ENCODE results near the gene SASH1. TPM values are rescaled to one million over a fixed set of nuclear protein-coding genes. Genes with fewer than 3 reads are reported as not detected.

Gene SASH1
- total and polyA plus RNA-seq, 8 donors: 5.8 to 82.6 (median 16.3) TPM

DNA sequence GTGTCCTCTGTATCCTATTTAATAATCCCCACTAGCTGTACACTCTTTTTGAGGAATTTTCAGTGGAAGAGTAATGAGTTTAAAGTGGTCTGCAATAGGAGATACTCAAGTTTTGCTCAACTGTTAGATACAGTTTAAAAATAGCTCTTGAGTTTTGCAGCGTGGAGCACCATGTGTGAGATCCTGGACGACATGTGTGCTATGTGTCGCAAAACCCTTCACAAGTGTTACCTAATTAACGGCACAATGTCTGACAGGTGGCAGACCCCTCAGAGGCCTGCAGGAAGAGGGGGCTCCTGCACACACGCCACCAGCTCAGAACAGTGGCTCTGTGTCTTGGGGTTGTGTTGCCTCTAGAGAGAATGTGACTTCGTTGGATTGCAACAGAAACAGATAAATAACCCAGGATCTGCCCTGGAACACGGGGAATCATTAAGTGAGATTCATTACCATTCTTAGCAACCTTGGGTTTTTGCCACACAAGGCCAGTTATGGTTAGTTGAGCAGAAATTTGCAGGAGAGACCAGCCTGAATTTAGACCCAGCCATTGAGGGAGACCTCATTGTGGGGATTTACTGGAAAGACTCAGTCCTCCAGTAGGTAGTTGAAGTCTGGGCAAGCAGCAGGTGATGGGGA, 73.8 kb downstream of the SASH1 start:
- intact Hi-C loops (cut with DNase I; ENCODE audit: low total_unique reads): no loop called here
- Histone ChIP-seq H3K9me3 (no peaks in the 10 kb centered on the region), H3K27me3 (no peaks in the 10 kb centered on the region), H3K27ac (no peak overlapping the region), H3K4me3 (no peak overlapping the region), H3K4me1 (peaks cover 0 to 25% (median 11%) of the 10 kb centered on the region in 4 donors), H3K36me3 (no peaks in the 10 kb centered on the region)
- DNase-seq: no peak
- WGBS, 5 donors: 89 to 95% (median 90%) methylated on average over 7 of the region's 7 CpGs
- TF ChIP-seq POLR2A (IDR thresholded peaks at IDR 0.05) (no peak), EP300 (IDR thresholded peaks at IDR 0.05) (no peak), POLR2AphosphoS5 (IDR thresholded peaks at IDR 0.05) (no peak)
- TF ChIP-seq, protein P1, sequence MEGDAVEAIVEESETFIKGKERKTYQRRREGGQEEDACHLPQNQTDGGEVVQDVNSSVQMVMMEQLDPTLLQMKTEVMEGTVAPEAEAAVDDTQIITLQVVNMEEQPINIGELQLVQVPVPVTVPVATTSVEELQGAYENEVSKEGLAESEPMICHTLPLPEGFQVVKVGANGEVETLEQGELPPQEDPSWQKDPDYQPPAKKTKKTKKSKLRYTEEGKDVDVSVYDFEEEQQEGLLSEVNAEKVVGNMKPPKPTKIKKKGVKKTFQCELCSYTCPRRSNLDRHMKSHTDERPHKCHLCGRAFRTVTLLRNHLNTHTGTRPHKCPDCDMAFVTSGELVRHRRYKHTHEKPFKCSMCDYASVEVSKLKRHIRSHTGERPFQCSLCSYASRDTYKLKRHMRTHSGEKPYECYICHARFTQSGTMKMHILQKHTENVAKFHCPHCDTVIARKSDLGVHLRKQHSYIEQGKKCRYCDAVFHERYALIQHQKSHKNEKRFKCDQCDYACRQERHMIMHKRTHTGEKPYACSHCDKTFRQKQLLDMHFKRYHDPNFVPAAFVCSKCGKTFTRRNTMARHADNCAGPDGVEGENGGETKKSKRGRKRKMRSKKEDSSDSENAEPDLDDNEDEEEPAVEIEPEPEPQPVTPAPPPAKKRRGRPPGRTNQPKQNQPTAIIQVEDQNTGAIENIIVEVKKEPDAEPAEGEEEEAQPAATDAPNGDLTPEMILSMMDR (IDR thresholded peaks at IDR 0.05): no peak

DNA sequence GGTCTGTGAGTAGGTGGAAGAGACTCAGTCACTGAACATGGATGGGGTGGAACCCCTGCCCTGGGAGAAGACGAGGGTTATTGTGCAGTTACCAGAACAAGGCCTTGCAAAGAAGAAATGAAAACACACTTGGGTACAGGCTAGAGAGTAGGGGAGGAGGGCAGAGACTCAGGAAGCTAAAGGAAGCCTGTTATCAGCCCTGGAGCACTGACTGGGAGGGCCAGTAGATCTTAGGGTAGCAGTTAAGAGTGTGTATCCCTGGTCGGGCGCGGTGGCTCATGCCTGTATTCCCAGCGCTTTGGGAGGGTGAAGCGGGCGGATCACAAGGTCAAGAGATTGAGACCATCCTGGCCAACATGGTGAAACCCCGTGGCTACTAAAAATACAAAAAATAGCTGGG, 74.4 kb downstream of the SASH1 start:
- no peaks in the 10 kb centered on the region for H3K36me3 ChIP-seq
- DNase-seq: no peak
- WGBS, 5 donors: 93 to 97% (median 96%) methylated on average over 8 of the region's 8 CpGs
- H3K4me3 ChIP-seq: no peak overlapping the region
- peaks cover 0 to 25% (median 11%) of the 10 kb centered on the region in 4 donors for H3K4me1 ChIP-seq
- H3K27ac ChIP-seq: no peak overlapping the region
- TF ChIP-seq POLR2AphosphoS5 (IDR thresholded peaks at IDR 0.05): no peak
- TF ChIP-seq, protein P1 (IDR thresholded peaks at IDR 0.05): no peak
- no peak for TF ChIP-seq POLR2A (IDR thresholded peaks at IDR 0.05)
- no peak for TF ChIP-seq EP300 (IDR thresholded peaks at IDR 0.05)
- intact Hi-C loops (cut with DNase I; ENCODE audit: low total_unique reads): no loop called here
- H3K9me3 ChIP-seq: no peaks in the 10 kb centered on the region
- H3K27me3 ChIP-seq: no peaks in the 10 kb centered on the region

DNA sequence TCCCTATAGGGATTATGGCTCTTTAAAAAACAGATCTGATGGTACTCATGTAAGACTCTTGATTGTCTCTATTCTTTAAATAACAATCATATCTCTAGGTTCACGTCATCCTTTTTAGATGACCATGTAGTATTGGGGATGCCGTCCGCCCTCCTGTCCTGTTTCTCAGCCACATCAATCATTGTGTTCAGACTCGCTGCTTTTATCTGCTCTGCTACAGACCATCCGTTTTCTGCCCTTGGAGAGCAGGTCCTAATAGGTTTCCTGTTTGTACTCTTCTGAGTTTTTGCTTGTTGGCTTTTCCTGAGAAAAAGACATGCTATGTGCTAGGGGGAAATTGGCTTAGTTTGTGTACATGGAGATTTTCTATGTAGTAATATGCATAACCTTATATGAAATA, 76.8 kb downstream of the SASH1 start:
- TF ChIP-seq POLR2AphosphoS5 (IDR thresholded peaks at IDR 0.05) (no peak), EP300 (IDR thresholded peaks at IDR 0.05) (no peak)
- no peaks in the 10 kb centered on the region for H3K36me3 ChIP-seq
- no peak overlapping the region for H3K4me3 ChIP-seq
- DNase-seq: no peak
- no peak overlapping the region for H3K27ac ChIP-seq
- no peaks in the 10 kb centered on the region for H3K27me3 ChIP-seq
- intact Hi-C loops (cut with DNase I; ENCODE audit: low total_unique reads): no loop called here
- 64 to 87% (median 81%) methylated on average over 5 of the region's 5 CpGs for WGBS, 5 donors
- H3K9me3 ChIP-seq: no peaks in the 10 kb centered on the region
- peaks cover 0 to 36% (median 16%) of the 10 kb centered on the region in 4 donors for H3K4me1 ChIP-seq

DNA sequence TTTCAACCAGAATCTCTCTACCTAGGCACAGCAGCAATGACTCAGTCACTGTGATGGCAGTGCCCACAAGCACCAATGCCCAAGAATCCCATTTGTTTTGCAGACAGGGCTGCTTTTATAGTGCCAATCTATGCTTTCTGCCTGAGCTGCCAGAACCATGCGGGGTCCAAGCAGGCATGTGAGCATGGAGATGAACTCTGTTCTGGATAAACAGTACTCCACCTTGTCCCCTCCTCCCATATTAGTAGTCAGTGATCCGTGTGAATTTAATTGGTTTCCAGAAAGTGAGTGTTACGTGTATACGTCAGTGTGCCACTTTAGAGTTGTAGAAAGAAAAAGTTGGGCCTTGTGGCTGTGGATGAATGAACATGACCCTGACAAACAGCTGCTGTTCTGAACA, 79.4 kb downstream of the SASH1 start:
- H3K36me3 ChIP-seq: no peaks in the 10 kb centered on the region
- WGBS, 5 donors: 89 to 93% (median 90%) methylated on average over 4 of the region's 4 CpGs
- TF ChIP-seq EP300 (IDR thresholded peaks at IDR 0.05) (no peak), POLR2AphosphoS5 (IDR thresholded peaks at IDR 0.05) (no peak), POLR2A (IDR thresholded peaks at IDR 0.05) (no peak)
- TF ChIP-seq, protein P1 (IDR thresholded peaks at IDR 0.05): no peak
- no peak overlapping the region for H3K4me3 ChIP-seq
- no peak overlapping the region for H3K27ac ChIP-seq
- peak in 1 of 2 donors; percentile 39 for DNase-seq
- no peaks in the 10 kb centered on the region for H3K9me3 ChIP-seq
- intact Hi-C loops (cut with DNase I; ENCODE audit: low total_unique reads): no loop called here
- no peaks in the 10 kb centered on the region for H3K27me3 ChIP-seq
- H3K4me1 ChIP-seq: peaks cover 0 to 12% (median 6%) of the 10 kb centered on the region in 4 donors

DNA sequence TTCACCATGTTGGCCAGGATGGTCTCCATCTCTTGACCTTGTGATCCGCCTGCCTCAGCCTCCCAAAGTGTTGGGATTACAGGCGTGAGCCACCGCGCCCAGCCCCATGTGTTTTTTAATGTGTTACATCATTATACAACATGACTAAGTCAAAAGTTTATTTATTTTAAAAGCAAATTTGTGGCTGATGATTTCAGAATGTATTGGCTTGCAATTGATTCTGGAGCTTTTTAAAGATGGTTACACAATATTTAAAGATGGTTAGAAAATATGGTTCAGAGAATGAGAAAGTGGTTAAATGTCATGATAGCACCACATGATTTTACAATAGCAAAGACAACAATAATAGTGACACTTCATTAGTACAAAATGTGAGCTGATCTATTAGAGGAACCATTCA, 80.5 kb downstream of the SASH1 start:
- H3K27ac ChIP-seq: peak overlapping the region in 2 of 5 donors; percentile 19 to 47
- no peak for DNase-seq
- TF ChIP-seq EP300 (IDR thresholded peaks at IDR 0.05) (no peak), POLR2AphosphoS5 (IDR thresholded peaks at IDR 0.05) (no peak), POLR2A (IDR thresholded peaks at IDR 0.05) (no peak)
- TF ChIP-seq, protein P1 (IDR thresholded peaks at IDR 0.05): no peak
- H3K4me3 ChIP-seq: no peak overlapping the region
- H3K27me3 ChIP-seq: no peaks in the 10 kb centered on the region
- WGBS, 5 donors: 68 to 84% (median 75%) methylated on average over 4 of the region's 4 CpGs
- no peaks in the 10 kb centered on the region for H3K36me3 ChIP-seq
- intact Hi-C loops (cut with DNase I; ENCODE audit: low total_unique reads): no loop called here
- H3K4me1 ChIP-seq: peaks cover 0 to 12% (median 6%) of the 10 kb centered on the region in 4 donors
- H3K9me3 ChIP-seq: no peaks in the 10 kb centered on the region
